ENCODE results near the gene PHRF1.

GRCh38 chr11:532527-532985 lies 43.7 kb upstream of the PHRF1 start:
- TF ChIP-seq CTCF (IDR thresholded peaks at IDR 0.05) (no peak), POLR2AphosphoS5 (IDR thresholded peaks at IDR 0.05) (no peak), POLR2A (IDR thresholded peaks at IDR 0.05) (no peak)

Data from prostate gland (tissue), 2 donors.